Heart left ventricle (tissue), 13 donors: ENCODE data around the gene EXOC2.

Source experiments
- POLR2A ChIP-seq, 2 donors: fragments of 450-650 bp; IDR thresholded peaks; one replicate each; pipeline ENCODE4 v1.6.1; 2017; ENCODE audit warnings: antibody characterized with exemption in 2 of 2, mild to moderate bottlenecking in 2 of 2, moderate library complexity in 2 of 2
- TF ChIP-seq, protein P1 (sequence below), 12 donors: fragments of 200-600 bp; sonication (generic) in 4 of 12; IDR thresholded peaks; one replicate each; pipeline versions ENCODE4 v1.5.0 to v1.8.0; 2018 to 2022; ENCODE audit warnings: antibody characterized with exemption in 12 of 12, mild to moderate bottlenecking in 5 of 12
- donor health status: ischemic (EF 13 %, LVEDD 7.1; RV severe dilation, severe dysfunction).
- donor health status: DM: no; HTN: yes; CAD: no.
- donor health status: DM: no; HTN: no; CAD: no.
- donor health status: ischemic (EF 25% LVEDD 6.9; RV normal size, moderate dysfunction).
- donor health status: ischemic (EF 25% LVEDD 5.7; RV mildly dilated, moderate dysfunction).
- donor health status: ischemic (EF 35%, LVEDD 5.7; RV mildly dilated, moderate dysfunction).
- donor health status: nonischemic (EF 11% LVEDD 7.7; RV severe dilation, severe dysfunction).
- donor health status: DM: yes; HTN: yes; CAD: no.
- donor health status: PGD.
- donor health status: ischemic (EF 29% LVEDD 5.4; RV normal size, mild dysfunction).
- donor health status: nonischemic (EF 23%, LVEDD 6.1; RV moderate dilation, normal function).

DNA sequence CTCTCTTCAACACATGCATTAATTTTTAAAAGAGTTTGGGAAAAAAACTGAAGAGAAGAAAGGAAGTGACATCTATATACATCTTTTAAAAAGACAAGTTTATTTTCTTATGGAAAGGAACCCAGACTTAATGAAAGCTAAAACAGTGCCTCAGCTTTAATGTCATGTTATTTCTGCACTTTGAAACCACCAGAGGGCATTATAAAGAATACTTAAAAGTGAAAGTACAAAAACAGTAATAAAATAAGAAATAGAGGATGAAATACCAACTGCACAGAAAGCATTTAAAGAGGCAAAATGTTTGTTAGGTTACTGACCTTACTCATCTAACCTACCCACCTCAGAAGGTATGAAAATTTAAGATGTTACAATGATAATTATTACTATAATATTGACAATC is 134.8 kb downstream of the EXOC2 start:
- no peak for TF ChIP-seq POLR2A (IDR thresholded peaks at IDR 0.05)
- TF ChIP-seq, protein P1, sequence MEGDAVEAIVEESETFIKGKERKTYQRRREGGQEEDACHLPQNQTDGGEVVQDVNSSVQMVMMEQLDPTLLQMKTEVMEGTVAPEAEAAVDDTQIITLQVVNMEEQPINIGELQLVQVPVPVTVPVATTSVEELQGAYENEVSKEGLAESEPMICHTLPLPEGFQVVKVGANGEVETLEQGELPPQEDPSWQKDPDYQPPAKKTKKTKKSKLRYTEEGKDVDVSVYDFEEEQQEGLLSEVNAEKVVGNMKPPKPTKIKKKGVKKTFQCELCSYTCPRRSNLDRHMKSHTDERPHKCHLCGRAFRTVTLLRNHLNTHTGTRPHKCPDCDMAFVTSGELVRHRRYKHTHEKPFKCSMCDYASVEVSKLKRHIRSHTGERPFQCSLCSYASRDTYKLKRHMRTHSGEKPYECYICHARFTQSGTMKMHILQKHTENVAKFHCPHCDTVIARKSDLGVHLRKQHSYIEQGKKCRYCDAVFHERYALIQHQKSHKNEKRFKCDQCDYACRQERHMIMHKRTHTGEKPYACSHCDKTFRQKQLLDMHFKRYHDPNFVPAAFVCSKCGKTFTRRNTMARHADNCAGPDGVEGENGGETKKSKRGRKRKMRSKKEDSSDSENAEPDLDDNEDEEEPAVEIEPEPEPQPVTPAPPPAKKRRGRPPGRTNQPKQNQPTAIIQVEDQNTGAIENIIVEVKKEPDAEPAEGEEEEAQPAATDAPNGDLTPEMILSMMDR (IDR thresholded peaks at IDR 0.05): peak in 4 of 12 donors; percentile 8 to 19 (median 14)
